PFSK-1 (cell line): Measurements from ENCODE around the gene SLC39A11.

Source experiments
- POLR2AphosphoS5 ChIP-seq: IDR thresholded peaks from 2 replicates; pipeline ENCODE4 v1.6.1; 2012; ENCODE audit warnings: low read depth, mild to moderate bottlenecking, control low read depth, low read length, moderate library complexity
- REST ChIP-seq, 2 experiments: IDR thresholded peaks; 2 replicates each; pipeline versions ENCODE4 v1.6.1 to v1.8.0; 2011 to 2012; ENCODE audit warnings: low read depth in 2 of 2, low read length in 2 of 2, control low read depth in 1 of 2, inconsistent platforms in 1 of 2, mild to moderate bottlenecking in 1 of 2, moderate library complexity in 1 of 2; ENCODE audit not compliant: insufficient read depth in 1 of 2
- SIN3A ChIP-seq: IDR thresholded peaks from 2 replicates; pipeline ENCODE4 v1.6.1; 2012; ENCODE audit warnings: mild to moderate bottlenecking, low read length, moderate library complexity, borderline replicate concordance; ENCODE audit not compliant: insufficient read depth

- no peak for TF ChIP-seq SIN3A
- no peak for TF ChIP-seq POLR2AphosphoS5
- TF ChIP-seq REST (IDR thresholded peaks at IDR 0.05; ENCODE audit: insufficient read depth in 1 of 2, low read depth in 2 of 2, low read length in 2 of 2): no peak
These were observed 217.1 kb downstream of the SLC39A11 start for GRCh38 chr17:72875361-72875760.
